ENCODE measurements around the gene HOXD11.

HOXD11 gene

GRCh38 chr2:176067589-176068418 is 39.3 kb upstream of the HOXD11 start:
- no peak overlapping the region for H3K4me2 ChIP-seq (ENCODE audit: low read length)
- H2AFZ ChIP-seq (ENCODE audit: low read depth, low read length): no peak overlapping the region
- 0 out of 2 replicates have a peak, but pooled peaks cover 1% of the 10 kb centered on the region for H3K27me3 ChIP-seq (ENCODE audit: low read depth, low read length)
- H3K79me2 ChIP-seq (ENCODE audit: low read length): no peaks in the 10 kb centered on the region
- H3K36me3 ChIP-seq (replicated peaks; ENCODE audit: low read depth, low read length): no peaks in the 10 kb centered on the region
- H3K9me3 ChIP-seq (ENCODE audit: insufficient read depth, low read length): no peaks in the 10 kb centered on the region
- TF ChIP-seq EZH2phosphoT487 (IDR thresholded peaks at IDR 0.05; ENCODE audit: low read depth): no peak
- no peak for TF ChIP-seq CTCF (IDR thresholded peaks at IDR 0.05; ENCODE audit: low read depth, low read length)
- H3K9ac ChIP-seq (ENCODE audit: low read length): no peak overlapping the region
- H3K4me1 ChIP-seq (ENCODE audit: low read length): peaks cover 18% of the 10 kb centered on the region
- H3K4me3 ChIP-seq (ENCODE audit: low read length): no peak overlapping the region
- no peak overlapping the region for H3K27ac ChIP-seq (ENCODE audit: low read length)
- H4K20me1 ChIP-seq (ENCODE audit: insufficient read depth, low read length): no peaks in the 10 kb centered on the region

- Histone ChIP-seq H3K79me2 (ENCODE audit: low read length) (no peaks in the 10 kb centered on the region), H3K9me3 (ENCODE audit: insufficient read depth, low read length) (no peaks in the 10 kb centered on the region), H3K4me3 (ENCODE audit: low read length) (no peak overlapping the region), H3K4me2 (ENCODE audit: low read length) (no peak overlapping the region), H3K27me3 (ENCODE audit: low read depth, low read length) (no peaks in the 10 kb centered on the region), H3K4me1 (ENCODE audit: low read length) (peaks cover 18% of the 10 kb centered on the region), H3K27ac (ENCODE audit: low read length) (no peak overlapping the region), H2AFZ (ENCODE audit: low read depth, low read length) (no peak overlapping the region), H3K9ac (ENCODE audit: low read length) (no peak overlapping the region), H3K36me3 (replicated peaks; ENCODE audit: low read depth, low read length) (no peaks in the 10 kb centered on the region), H4K20me1 (ENCODE audit: insufficient read depth, low read length) (no peaks in the 10 kb centered on the region)
- no peak for TF ChIP-seq CTCF (IDR thresholded peaks at IDR 0.05; ENCODE audit: low read depth, low read length)
- TF ChIP-seq EZH2phosphoT487 (IDR thresholded peaks at IDR 0.05; ENCODE audit: low read depth): no peak
Measured at GRCh38 chr2:176068419-176068832, 38.7 kb upstream of the HOXD11 start.

GRCh38 chr2:176071330-176072291 is 35.5 kb upstream of the HOXD11 start:
- H3K9ac ChIP-seq (ENCODE audit: low read length): no peak overlapping the region
- no peak overlapping the region for H2AFZ ChIP-seq (ENCODE audit: low read depth, low read length)
- no peaks in the 10 kb centered on the region for H3K27me3 ChIP-seq (ENCODE audit: low read depth, low read length)
- H3K9me3 ChIP-seq (ENCODE audit: insufficient read depth, low read length): no peaks in the 10 kb centered on the region
- H4K20me1 ChIP-seq (ENCODE audit: insufficient read depth, low read length): no peaks in the 10 kb centered on the region
- no peaks in the 10 kb centered on the region for H3K79me2 ChIP-seq (ENCODE audit: low read length)
- TF ChIP-seq CTCF (IDR thresholded peaks at IDR 0.05; ENCODE audit: low read depth, low read length) (no peak), EZH2phosphoT487 (IDR thresholded peaks at IDR 0.05; ENCODE audit: low read depth) (no peak)
- no peak overlapping the region for H3K4me3 ChIP-seq (ENCODE audit: low read length)
- no peaks in the 10 kb centered on the region for H3K36me3 ChIP-seq (replicated peaks; ENCODE audit: low read depth, low read length)
- H3K27ac ChIP-seq (ENCODE audit: low read length): no peak overlapping the region
- H3K4me2 ChIP-seq (ENCODE audit: low read length): no peak overlapping the region
- peaks cover 11% of the 10 kb centered on the region for H3K4me1 ChIP-seq (ENCODE audit: low read length)

- no peaks in the 10 kb centered on the region for H3K36me3 ChIP-seq (replicated peaks; ENCODE audit: low read depth, low read length)
- H3K9ac ChIP-seq (ENCODE audit: low read length): no peak overlapping the region
- H3K79me2 ChIP-seq (ENCODE audit: low read length): no peaks in the 10 kb centered on the region
- no peak overlapping the region for H3K4me2 ChIP-seq (ENCODE audit: low read length)
- no peaks in the 10 kb centered on the region for H3K27me3 ChIP-seq (ENCODE audit: low read depth, low read length)
- H3K4me3 ChIP-seq (ENCODE audit: low read length): no peak overlapping the region
- TF ChIP-seq CTCF (IDR thresholded peaks at IDR 0.05; ENCODE audit: low read depth, low read length) (no peak), EZH2phosphoT487 (IDR thresholded peaks at IDR 0.05; ENCODE audit: low read depth) (no peak)
- H3K9me3 ChIP-seq (ENCODE audit: insufficient read depth, low read length): no peaks in the 10 kb centered on the region
- H3K4me1 ChIP-seq (ENCODE audit: low read length): peaks cover 11% of the 10 kb centered on the region
- H4K20me1 ChIP-seq (ENCODE audit: insufficient read depth, low read length): no peaks in the 10 kb centered on the region
- H2AFZ ChIP-seq (ENCODE audit: low read depth, low read length): no peak overlapping the region
- no peak overlapping the region for H3K27ac ChIP-seq (ENCODE audit: low read length)
Measured at GRCh38 chr2:176072292-176072669, 34.8 kb upstream of the HOXD11 start.
